ENCODE data around the gene TRIP13.
"Not testable (repeated sequence)": the region's sequence is repeated elsewhere in the genome, so short reads cannot be mapped to it uniquely, and the experiment has no call there.

The TRIP13 gene

GRCh38 chr5:893137-893506 is 438 bp downstream of the TRIP13 start:
- DNase-seq (ENCODE audit: low read depth), result no peak

- no peak for DNase-seq (ENCODE audit: low read depth)
Observed at GRCh38 chr5:893711-894110, 1.0 kb downstream of the TRIP13 start.

DNA sequence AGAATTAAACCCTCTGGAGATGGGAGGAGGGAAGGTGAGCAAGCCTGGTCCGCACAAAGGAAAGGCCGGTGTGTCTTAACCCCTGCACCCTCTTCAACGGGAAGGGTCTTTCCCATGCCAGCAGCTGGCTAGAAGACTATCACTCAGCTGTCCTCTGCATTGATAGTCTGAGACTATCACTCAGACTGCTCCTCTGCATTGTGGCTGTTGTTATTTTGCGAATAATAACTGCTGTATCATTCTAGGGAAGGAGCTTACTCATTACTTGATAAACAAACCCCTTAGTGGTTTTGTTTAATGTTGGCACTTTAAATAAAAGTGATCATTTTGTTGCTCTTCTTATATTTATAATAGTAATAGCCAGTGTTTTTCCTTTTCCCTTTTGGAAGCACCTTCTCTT is 8.1 kb downstream of the TRIP13 start:
- no peak for DNase-seq (ENCODE audit: low read depth)

GRCh38 chr5:902129-902916 is 9.6 kb downstream of the TRIP13 start:
- no peak for DNase-seq (ENCODE audit: low read depth)

DNA sequence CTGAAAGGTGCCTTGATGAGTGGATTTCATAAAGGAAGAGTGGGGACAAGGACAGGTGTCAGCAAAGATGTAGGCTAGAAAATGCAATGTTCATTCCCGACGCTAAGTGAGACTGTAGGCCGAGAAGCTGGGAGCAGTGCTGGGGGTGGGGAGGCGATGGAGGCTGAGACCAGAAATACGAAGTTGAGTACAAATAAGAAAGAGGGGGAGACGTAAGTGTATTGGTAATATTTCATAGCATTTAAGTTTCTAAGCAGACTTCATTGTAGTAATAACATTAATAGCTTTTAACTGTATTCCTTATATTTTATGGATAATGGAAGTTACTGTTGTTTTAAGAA is 11.0 kb downstream of the TRIP13 start:
- no peak for DNase-seq (ENCODE audit: low read depth)

GRCh38 chr5:905139-905642 is 12.5 kb downstream of the TRIP13 start:
- DNase-seq (ENCODE audit: low read depth), result no peak

- no peak for DNase-seq (ENCODE audit: low read depth)
Observed at GRCh38 chr5:907366-907910, 14.8 kb downstream of the TRIP13 start.

DNA sequence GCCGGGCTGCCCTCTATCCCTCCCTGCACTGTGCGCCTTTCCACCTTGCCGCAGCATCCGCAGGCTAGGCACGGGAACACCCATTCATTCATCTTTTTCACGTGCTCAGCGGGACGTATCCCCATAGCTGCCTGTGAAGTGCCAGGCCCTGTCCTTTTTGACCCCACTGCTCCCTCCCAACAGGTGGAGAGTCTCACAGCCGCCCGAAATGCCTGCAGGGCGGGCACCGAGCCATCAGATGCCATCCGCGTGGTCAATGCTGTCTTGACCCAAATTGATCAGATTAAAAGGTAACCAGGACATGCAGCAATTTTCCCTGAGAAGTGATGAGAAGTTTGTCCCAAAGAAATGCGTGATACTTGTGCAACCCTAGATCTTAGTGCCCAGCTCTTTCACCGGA is 15.5 kb downstream of the TRIP13 start:
- no peak for DNase-seq (ENCODE audit: low read depth)

- DNase-seq (ENCODE audit: low read depth), result no peak
Observed at GRCh38 chr5:909086-909485, 16.4 kb downstream of the TRIP13 start.

GRCh38 chr5:909994-910768 is 17.5 kb downstream of the TRIP13 start:
- no peak for DNase-seq (ENCODE audit: low read depth)

DNA sequence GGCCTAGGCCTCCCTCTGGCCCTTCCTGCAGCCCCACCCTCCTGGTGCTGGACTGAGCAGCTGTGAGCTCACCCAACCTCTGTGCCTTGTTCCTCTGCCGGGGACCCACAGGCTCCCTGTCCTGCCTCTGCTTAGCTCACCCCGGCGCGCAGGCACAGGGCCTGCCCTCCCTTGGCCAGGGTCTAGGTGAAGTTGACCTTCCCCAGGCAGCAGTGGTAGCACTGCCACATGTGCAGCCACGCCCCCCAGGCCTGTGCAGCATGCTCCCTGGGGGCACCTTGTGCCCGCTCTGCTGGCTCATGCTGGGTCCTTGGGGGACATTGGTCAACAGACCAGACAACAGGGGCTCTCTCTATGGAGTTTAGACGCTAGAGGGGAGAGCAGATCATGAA is 18.1 kb downstream of the TRIP13 start:
- DNase-seq (ENCODE audit: low read depth), result no peak

DNA sequence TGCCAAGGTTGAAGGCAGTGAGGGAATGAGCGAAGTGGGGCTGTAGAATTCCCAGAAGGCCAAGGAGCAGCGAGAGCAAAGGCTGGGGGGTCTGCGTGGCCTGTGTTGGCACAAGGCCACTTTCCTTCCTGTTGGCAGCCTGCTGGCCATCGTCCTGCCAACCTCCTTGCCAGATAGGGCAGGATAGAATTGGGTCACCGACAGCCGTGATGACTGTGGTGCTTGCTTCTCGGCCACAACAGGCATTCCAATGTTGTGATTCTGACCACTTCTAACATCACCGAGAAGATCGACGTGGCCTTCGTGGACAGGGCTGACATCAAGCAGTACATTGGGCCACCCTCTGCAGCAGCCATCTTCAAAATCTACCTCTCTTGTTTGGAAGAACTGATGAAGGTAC is 18.9 kb downstream of the TRIP13 start:
- no peak for DNase-seq (ENCODE audit: low read depth)

- no peak for DNase-seq (ENCODE audit: low read depth)
Observed at GRCh38 chr5:912280-913091, 19.8 kb downstream of the TRIP13 start.

- DNase-seq (ENCODE audit: low read depth), result no peak
Observed at GRCh38 chr5:914174-914573, 21.5 kb downstream of the TRIP13 start.

DNA sequence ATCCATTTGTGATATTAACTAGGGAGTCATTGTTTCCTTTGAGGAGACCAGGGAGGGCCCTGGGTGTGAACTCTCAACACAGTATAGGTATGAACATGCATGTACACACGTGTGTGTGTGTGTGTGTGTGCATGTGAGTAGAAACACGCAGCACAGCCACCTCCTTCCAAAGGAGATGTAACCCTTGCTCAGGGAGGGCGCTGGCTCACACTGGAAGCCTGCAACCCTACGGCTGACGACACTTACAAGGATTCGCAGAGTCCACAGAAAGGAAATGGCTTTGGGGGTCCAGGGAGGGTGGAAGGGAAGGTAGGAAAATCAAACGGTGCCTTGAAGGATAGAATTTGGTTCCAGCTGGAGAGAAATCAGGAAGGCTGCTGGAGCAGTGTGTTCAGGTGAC is 21.9 kb downstream of the TRIP13 start:
- no peak for DNase-seq (ENCODE audit: low read depth)

GRCh38 chr5:915346-915745 is 22.7 kb downstream of the TRIP13 start:
- not testable (repeated sequence) for DNase-seq (ENCODE audit: low read depth)

GRCh38 chr5:915946-916345 is 23.3 kb downstream of the TRIP13 start:
- no peak for DNase-seq (ENCODE audit: low read depth)

DNA sequence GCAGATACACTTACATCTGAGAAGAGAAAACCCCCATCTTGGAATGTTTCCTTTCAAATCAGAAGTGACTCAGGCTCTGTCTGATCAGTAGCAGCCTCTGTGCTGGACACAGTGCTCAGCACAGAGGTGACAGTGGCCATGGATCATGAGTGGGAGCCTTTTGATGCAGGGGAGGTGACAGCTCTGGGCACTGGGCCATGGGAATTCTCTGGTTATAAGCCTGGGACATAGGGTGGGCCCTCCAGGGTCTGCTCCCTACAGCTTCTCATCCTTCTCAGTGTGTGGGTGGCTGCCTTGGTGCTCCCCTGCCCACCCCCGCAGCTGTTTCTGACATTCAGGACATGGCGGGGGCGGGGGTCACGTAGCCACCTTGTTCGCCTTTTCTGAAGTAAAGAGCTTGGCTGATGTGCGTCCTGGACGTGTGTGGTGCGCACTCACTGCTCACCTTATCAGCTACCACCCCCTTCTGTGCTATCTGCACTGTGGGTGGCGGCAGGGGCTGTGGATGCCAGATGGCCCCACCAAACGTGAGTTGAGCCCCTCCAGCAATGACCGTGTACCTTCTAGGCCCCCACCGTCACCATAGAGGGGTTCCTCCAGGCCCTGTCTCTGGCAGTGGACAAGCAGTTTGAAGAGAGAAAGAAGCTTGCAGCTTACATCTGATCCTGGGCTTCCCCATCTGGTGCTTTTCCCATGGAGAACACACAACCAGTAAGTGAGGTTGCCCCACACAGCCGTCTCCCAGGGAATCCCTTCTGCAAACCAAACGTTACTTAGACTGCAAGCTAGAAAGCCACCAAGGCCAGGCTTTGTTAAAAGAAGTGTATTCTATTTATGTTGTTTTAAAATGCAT is 24.0 kb downstream of the TRIP13 start:
- no peak for DNase-seq (ENCODE audit: low read depth)

GRCh38 chr5:918717-919116 is 26.0 kb downstream of the TRIP13 start:
- not testable (repeated sequence) for DNase-seq (ENCODE audit: low read depth)

DNA sequence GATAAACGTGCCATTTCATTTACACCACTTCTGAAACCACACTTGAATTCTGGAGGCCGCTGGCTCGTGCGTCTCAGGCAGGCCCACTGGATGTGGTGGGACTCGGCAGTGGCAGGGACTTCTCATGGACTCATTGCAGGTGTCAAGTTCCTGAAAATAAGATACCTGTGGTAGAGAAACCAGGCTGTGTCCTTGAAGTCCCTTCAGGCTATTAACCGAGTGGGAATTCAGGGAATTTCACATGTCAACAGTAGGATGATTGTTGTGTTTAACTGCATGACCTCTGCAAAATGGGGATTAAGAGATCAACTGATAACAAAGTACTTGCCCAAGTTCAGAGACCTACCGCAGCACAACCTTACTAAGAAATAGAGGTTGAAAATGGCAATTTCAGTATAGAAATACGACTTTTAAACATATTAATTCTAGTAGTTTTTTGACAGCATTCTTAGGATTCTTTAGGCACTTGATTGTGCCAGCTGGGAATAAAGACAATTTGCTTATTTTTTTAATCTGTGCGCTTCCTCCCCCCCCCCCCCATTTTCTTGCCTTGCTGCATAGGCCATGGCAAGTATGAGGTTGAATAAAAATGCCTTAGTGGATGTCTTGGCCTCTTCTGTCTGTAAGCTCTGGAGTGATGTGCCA is 26.8 kb downstream of the TRIP13 start:
- DNase-seq (ENCODE audit: low read depth), result no peak

DNA sequence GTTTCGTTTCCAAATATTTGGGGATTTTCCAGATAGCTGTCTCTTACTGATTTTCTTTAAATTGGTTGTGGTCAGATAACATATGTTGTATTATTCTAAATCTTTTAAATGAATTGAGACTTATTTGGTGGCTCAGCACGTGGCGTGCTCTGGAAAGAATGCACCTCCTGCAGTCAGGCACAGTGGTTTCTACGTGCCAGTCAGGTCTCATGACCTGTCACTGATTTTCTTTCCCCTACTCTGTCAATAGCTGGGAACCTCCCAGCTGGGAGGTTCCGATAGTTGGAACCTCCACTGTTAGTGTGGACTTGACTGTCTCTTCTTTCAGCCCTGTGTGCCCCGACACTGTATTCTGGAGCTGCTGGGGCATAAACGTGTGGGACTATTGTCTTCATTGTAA is 27.6 kb downstream of the TRIP13 start:
- DNase-seq (ENCODE audit: low read depth), result no peak

Data from GM04504 (cell line).